Endometrium (tissue), 2 donors: ENCODE results near the gene HERC2.
"Not testable (repeated sequence)": the region's sequence is repeated elsewhere in the genome, so short reads cannot be mapped to it uniquely, and the experiment has no call there.

Source experiments
- FAIRE-seq: peaks from 2 replicates; lab custom pipeline; 2012; peaks lifted over from hg19 to GRCh38; lab: Jason Lieb, UNC
- donor health status: control.
- donor health status: control.

The HERC2 gene, protein sequence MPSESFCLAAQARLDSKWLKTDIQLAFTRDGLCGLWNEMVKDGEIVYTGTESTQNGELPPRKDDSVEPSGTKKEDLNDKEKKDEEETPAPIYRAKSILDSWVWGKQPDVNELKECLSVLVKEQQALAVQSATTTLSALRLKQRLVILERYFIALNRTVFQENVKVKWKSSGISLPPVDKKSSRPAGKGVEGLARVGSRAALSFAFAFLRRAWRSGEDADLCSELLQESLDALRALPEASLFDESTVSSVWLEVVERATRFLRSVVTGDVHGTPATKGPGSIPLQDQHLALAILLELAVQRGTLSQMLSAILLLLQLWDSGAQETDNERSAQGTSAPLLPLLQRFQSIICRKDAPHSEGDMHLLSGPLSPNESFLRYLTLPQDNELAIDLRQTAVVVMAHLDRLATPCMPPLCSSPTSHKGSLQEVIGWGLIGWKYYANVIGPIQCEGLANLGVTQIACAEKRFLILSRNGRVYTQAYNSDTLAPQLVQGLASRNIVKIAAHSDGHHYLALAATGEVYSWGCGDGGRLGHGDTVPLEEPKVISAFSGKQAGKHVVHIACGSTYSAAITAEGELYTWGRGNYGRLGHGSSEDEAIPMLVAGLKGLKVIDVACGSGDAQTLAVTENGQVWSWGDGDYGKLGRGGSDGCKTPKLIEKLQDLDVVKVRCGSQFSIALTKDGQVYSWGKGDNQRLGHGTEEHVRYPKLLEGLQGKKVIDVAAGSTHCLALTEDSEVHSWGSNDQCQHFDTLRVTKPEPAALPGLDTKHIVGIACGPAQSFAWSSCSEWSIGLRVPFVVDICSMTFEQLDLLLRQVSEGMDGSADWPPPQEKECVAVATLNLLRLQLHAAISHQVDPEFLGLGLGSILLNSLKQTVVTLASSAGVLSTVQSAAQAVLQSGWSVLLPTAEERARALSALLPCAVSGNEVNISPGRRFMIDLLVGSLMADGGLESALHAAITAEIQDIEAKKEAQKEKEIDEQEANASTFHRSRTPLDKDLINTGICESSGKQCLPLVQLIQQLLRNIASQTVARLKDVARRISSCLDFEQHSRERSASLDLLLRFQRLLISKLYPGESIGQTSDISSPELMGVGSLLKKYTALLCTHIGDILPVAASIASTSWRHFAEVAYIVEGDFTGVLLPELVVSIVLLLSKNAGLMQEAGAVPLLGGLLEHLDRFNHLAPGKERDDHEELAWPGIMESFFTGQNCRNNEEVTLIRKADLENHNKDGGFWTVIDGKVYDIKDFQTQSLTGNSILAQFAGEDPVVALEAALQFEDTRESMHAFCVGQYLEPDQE (N-terminal part only)

DNA sequence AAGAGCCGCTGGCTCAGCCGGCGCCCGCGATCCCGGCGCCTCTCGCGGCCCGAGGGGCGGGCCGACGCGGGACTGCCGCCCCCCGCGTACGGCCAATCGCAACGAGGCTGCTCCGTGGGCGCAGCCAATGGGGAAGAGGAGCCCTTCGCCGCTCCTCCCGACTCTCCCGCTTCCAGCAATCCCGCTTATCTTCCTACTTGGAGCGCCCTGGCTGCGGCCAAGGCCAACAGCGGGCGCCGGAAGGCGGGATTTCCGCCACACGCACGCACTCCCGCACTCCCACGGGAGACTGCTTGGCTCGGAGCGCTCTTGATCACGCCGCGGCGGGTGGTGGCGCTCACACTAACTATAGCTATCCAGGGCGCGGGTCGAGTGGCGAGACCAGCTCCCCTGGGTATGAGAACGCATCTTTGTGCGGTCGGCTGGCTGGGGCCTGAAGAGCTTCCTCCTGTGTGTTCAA, at the start of gene HERC2:
TSS of gene HERC2 (minus strand) at position 51 of the 460 bp plus-strand sequence. CDS start 746 bp downstream, outside the sequence.
- FAIRE-seq, result not testable (repeated sequence)

DNA sequence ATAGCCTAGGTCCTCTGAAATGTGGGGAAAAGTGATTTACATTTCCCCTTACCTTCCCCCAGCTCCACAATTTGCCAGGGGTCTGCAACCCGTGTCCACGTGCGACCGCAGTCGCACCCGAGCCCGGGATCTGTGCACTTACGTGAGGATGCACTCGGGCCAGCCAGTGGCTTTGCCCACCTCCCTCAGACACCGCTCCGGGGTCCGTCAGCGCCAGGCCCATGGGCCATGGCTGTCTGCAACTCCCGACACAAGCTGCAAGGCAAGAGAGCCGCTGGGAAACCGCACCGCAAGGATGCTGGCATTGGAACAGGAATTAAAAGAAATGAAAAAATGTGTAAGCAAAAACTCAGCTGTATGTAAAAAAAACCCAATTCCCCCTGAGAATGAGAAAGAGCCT, 43.5 kb upstream of the HERC2 start:
- not testable (repeated sequence) for FAIRE-seq

DNA sequence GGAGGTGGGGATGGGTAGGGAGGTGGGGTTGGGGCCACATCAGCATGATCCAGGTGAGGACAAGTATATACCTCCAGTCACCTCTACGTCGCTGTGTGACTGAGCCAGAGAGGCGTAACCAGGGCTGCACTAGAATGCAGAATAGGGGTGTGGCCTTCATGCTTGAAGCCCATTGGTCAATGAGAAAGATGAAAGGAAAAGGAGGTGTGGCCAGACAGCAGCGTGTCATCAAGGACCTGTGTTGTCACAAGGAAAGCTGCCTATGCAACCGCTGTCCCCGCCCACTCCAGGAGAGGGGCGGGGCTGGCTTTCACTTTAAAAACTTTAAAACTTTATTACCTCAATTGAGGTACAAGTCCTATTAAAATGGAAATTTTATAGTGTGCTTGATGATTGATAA, 36.0 kb upstream of the HERC2 start, which contains the start of gene GOLGA6L24:
TSS of gene GOLGA6L24 (minus strand) at position 101 of the 400 bp plus-strand sequence. CDS start at position 40, 61 bp downstream.
- FAIRE-seq, result not testable (repeated sequence)

DNA sequence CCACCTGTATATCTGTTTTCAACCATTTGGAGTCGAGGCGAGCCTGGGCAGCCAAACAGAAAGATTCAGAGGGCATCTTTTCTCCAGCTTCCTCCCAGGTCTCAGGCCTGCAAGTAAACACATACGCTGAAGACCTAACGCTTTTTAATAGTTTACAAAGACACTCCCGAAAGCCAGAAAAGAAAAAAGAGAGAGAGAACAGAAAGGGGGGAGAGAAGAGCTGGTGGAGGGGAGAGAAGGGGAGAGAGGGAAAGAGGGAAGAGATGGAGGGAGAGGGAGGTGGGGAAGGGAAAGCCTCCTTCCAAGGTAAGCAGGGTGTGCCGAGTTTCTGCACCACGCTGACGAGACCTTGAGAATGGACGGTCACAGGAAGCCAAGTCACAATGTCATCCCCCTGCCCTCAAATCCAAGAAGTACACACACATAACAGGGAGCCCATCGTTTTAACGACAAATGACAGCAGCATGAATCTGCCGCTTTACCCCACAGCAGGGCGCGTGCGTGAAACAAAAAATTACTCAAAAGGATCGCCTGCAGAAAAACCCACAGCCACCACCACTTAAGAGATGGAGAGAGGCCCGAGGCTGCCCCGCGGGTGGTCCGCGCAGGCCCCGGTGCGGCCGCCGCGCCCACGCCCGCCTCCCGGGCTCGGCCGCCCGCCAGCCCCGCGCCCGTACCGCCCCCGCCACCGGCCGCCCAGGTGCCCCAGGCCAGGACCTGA, 461 bp downstream of the HERC2 start:
- not testable (repeated sequence) for FAIRE-seq

DNA sequence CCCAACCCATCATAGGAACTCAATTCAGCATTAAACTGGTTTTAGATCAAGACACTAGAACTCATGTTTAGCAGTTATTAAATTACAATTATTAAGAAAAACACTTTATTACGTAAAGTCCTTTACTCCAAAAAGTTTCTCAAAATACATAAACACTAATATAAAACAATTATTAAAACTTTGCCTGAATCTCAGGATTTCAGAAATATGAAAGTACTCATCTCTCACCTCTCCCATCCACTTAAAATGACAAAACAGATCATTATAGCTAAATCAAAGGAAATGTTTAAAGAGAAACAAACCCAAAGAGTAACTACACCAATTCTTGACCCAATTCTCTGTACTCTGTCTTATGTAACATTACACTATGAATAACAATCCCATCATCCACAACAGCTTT, 2.3 kb downstream of the HERC2 start:
- not testable (repeated sequence) for FAIRE-seq

DNA sequence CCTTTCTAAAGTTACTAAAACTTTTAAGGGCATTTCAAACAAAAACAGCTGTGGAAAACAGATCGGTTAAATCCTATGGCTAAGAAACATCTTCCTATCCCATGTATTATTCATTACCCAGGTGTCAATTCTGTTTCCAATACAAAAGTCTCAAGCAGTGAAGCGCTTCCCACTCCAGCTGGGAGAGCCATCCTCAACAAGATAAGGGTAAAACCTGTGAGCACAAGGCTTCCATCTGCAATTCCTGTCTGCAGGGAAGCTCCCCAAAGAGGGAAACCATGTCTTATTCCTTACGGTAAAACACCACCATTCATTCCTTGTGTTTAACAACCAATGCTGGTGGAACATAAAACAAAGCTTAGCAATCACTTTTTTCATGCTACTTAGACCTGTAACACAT, 3.2 kb downstream of the HERC2 start:
- FAIRE-seq, result not testable (repeated sequence)

DNA sequence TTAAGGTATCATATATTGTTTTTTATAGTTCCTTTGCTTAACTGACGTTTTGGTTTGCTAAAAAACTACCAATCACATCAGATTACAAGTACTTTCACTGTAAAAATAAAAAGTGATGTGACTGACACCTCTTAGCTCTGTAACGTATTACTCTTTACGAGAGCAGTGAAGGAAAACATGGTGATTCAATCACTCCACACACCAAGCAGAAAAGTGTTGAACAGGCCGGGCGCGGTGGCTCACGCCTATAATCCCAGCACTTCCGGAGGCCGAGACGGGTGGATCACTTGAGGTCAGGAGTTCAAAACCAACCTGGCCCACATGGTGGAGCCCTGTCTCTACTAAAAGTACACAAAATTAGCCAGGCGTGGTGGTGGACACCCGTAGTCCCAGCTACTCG, 3.9 kb downstream of the HERC2 start:
- FAIRE-seq, result not testable (repeated sequence)

DNA sequence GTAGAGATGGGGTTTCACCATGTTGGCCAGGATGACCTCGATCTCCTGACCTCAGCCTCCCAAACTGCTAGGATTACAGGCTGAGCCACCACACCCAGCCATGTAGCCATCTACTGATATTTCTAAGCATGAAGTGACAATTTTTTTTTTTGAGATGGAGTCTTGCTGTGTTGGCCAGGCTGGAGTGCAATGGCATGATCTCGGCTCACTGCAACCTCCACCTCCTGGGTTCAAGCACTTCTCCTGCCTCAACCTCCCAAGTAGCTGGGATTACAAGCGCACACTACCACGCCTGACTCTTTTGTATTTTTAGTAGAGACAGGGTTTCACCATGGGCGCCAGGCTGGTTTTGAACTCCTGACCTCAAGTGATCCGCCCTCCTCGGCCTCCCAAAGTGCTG, 5.0 kb downstream of the HERC2 start:
- not testable (repeated sequence) for FAIRE-seq

DNA sequence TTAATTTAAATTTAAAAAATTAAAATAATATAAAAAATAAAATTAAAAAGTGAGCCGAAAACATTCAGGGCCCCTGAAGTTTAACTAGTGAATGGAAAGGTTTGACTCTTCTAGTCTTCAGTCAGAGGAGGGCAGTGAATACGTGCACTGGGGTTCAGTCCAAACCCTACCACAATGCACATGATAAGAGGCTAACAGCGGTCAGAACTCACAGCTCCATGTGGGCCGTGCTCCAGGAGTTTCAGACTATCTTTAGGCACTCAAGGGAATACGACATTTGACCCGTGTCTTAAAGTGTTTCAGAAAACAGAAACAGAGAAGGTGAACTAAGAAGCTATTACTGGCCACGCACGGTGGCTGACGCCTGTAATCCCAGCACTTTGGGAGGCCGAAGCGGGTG, 11.5 kb downstream of the HERC2 start:
- FAIRE-seq, result not testable (repeated sequence)

DNA sequence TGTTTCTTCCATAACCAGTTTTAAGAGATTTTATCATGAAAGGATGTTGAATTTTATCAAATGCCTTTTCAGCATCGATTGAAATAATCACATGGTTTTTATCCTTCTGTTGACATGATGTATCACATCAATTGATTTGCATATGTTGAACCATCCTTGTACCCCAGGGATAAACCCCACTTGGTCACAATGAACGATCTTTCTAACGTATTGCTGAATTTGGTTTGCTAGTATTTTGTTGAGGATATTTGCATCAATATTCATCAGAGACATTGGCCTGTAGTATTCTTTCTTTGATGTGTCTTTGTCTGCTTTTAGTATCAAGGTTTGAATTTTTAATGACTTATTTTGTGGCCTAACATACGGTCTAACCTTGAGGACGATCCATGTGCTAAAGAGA, 13.3 kb downstream of the HERC2 start:
- not testable (repeated sequence) for FAIRE-seq

DNA sequence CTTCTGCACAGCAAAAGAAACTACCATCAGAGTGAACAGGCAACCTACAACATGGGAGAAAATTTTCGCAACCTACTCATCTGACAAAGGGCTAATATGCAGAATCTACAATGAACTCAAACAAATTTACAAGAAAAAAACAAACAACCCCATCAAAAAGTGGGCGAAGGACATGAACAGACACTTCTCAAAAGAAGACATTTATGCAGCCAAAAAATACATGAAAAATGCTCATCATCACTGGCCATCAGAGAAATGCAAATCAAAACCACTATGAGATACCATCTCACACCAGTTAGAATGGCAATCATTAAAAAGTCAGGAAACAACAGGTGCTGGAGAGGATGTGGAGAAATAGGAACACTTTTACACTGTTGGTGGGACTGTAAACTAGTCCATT, 16.3 kb downstream of the HERC2 start:
- FAIRE-seq, result not testable (repeated sequence)

DNA sequence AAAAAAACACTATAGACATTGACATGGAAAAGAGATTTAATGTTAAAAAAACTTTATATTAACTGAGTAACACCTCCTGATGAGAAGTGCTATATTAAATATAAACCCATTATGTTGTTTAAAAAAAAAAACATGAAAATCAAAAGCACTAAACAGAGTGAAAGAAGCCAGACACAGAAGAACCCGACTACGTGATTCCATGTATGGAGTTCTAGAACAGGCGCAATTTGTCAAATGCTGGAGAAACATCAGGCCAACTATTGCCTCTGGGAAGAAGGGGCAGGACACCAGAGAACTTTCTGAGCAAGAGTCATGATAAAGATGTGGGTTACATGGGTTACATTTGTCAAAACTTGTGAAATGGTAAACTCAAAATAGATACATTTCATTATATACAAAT, 24.5 kb downstream of the HERC2 start:
- FAIRE-seq, result not testable (repeated sequence)

DNA sequence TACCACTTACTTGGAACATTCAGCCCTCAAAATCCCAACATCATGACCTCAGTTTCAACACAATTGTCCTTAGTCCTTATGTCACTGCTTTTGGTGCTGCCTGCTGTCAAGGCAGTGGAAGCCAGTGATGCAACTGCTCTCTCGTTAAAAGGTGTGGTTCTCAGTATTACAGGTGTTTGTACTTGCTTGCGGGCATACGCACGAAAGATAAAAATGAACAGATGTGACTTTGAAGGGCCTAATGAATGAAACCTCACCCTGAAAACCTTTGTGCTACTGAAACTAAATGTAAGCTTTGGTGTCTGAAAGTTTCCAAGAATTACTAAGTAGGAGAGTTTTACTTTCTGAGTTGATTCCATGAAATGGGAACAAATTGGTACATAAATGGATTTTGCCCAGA, 25.2 kb downstream of the HERC2 start:
- not testable (repeated sequence) for FAIRE-seq

DNA sequence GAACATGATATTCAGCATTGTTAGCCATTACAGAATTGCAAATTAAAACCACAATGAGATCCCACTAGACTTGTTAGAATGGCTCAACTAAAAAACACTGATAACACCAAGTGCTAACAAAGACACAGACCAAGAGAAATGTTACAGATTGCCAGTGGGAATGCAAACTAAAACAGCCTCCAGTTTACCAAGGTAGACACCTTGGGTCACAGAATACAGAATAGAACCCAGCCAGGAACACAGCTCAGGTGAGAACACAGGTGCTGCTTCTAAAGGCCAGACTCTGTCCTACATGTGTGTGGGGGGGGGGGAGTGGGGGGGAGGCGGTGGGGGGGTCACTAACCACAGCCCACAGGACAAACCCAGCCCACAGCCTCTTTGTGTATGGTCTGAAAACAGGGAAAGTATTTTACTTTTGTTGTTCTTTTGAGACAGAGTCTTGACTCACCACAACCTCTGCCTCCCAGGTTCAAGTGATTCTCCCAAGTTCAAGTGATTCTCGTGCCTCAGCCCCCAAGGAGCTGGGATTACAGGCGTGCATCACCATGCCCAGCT, 26.9 kb downstream of the HERC2 start:
- not testable (repeated sequence) for FAIRE-seq

DNA sequence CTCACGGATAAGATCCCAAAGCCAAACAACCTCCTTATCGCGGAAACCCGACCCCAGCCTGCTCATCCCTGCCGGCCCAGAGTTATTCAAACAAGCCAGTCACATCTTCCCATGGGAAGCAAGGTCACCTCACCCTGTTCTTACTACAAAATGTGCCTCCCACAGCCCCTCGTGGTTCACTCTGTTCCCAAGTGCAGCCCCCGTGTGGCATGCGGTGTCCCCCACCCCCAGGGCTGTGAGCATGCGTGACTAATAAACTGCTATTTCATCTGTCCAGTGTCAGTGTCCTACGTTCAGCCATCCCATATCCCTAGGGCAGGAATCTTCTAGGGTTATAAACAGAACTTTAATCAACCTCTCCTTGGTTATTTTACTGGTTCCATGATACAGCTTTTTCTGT, 27.4 kb downstream of the HERC2 start:
- not testable (repeated sequence) for FAIRE-seq

DNA sequence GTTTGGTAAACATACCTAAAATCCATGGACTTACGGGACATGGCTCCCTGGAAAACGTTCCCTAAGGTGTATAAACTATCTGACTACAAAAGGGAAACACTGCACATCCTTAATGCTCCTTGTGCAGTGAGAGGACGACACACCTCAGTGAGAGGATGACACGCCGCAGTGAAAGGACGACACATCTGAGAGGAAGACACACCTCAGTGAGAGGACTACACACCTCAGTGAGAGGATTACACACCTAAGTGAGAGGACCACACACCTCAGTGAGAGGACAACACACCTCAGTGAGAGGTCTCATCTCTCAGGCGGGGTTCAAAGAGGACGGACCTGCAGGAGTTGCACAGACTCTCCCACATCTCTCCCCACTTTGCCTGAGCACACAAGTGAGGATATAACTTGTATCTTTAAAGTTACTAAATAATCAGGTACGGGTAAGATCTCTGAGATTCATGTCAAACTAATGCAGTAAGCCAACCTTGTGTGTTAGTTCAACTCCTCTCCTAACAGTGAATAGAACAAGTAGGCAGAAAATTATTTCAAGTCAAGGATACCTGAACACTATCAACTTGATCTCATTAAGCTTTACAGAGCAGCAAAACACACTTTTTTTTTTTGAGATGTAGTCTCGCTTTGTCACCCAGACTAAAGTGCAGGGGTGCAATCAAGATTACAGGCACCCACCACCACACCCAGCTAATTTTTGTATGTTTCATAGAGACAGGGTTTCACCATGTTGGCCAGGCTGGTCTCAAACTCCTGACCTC, 32.1 kb downstream of the HERC2 start:
- FAIRE-seq, result no peak

DNA sequence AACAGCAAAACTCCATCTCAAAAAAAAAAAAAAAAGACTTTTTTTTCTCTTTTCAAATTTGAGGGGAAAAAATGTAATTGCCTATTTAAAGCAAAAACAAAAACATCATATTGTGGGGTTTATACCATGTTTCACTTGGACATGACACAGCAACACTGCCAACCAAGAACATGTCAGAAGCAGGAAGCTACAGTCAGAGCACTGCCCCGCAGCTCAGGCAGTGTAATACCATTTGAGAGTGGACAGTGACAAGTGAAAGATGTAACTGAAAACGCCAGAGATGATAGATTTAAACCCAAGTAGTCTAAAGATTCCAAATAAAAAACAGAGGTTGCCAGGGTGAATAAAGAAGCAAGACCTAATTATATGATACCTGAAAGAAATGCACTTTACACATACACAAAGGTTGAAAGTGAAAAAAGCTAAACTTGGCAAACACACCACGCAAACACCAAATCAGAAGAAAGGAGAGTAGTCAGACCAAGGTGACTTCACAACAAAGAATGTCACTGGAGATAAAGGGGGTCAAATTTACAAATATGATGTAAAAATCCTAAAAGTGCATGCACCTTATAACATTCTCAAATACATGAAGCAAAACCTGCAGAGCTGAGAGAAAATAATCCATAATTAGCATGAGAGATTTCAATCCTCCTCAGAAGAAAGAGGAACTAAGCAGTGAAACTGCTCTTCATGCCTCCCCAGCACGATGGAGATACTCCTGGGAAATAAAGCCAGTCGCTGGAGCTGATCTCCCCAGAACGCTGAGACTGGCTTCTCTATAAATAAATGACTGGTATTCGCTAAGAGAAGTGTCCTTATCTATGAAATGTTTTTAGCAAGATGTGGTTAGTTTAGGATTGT, 32.9 kb downstream of the HERC2 start:
- not testable (repeated sequence) for FAIRE-seq

DNA sequence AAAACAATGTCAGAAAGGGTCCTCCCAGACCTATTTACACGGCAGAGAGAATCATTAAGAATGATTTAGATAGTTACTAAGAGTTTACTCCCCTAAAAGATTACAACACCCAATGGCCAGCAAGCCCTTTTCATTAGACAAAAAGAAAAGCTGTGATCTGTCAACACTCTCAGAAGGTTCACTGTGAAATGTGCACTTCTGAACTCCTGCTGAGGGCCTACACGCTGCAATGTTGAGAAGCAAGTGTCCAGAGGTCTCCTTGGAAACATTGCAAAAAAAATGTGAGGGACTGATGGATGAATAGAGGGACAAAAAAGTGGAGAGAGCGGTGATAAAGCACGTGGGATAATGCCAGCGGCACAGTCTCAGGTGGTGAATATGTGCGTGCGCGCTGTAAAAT, 35.3 kb downstream of the HERC2 start:
- not testable (repeated sequence) for FAIRE-seq

DNA sequence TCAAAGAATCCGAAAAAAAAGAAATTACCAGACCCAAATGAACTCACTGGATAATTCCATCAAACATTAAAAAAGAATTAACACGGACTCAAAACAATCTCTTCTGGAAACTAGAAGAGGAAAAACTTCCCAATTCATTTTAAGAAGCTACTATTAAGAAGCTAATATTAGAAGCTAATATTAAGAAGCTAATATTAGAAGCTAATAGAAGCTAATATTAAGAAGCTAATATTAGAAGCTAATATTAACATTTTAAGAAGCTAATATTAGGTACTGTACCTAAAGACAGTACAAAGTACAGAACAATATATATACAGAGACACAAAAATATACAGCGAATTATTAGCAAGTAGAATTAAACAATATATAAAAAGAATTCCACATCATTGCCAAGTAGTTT, 35.9 kb downstream of the HERC2 start:
- FAIRE-seq, result no peak
